ENCODE results near the gene CNN1.

The CNN1 gene

GRCh38 chr19:11538232-11539036, at the start of gene CNN1:
CNN1 (plus strand) TSS chr19:11538851; CDS start chr19:11538928, 77 bp downstream.
- DNase-seq (ENCODE audit: low read depth in 2 of 2) = no peak

DNA sequence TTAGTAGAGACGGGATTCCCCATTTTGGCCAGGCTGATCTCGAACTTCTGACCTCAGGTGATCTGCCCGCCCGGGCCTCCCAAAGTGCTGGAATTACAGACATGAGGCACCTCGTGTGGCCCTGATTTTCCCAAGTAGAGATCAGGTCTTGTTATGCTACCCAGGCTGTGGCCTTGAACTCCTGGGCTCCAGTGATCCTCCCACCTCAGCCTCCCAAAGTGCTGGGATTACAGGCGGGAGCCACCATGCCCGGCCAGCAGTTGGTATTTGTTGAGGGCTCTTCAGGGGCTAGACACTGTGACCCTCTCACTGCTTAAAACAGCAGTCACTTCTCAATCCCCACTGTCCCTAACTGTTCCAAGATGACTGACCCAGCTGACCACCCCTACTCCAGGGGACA, 49.3 kb upstream of the CNN1 start:
- DNase-seq (ENCODE audit: low read depth in 2 of 2) = no peak

- DNase-seq (ENCODE audit: low read depth in 2 of 2) = no peak
These were observed 43.9 kb upstream of the CNN1 start for GRCh38 chr19:11494634-11495285.

DNA sequence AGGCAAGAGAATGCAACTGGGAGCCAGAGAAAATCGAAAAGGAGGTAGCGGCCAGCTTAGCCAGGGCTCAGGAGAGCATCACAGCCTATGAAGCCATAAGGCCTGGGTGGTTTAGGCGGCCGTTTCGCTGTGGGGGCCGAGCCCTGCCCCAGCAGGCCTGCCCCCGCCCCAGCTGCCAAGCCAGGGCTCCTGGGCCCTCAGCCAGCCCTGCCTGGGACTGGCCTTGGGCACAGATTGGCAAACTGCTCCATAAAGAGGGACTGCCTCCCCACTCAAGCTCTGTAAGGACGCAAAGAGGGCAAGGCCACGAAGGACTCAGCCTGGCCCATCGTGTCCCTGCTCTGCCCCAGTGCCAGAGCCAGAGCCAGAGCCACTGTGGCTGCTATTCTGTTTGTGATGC, 43.2 kb upstream of the CNN1 start:
- no peak for DNase-seq (ENCODE audit: low read depth in 2 of 2)

DNA sequence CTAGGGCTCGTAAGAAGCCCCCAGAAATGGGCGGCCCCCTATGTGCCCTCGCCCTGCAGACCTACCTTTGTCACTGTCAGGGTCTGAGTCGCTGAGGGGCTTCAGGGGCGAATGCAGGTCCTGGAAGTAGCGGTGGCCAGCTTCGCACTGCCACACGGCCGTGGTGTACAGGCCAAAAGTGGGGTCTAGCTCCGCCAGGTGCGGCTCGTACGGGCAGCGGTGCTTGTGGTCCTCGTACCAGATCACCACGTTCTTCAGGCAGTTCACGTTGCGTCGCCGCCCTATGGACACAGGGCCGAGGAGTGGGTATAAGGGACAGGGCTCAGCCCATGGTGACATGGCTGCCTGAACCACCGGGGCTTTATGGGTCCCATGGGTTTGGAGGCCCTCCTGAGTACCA, 42.8 kb upstream of the CNN1 start:
- DNase-seq (ENCODE audit: low read depth in 2 of 2) = no peak

GRCh38 chr19:11496391-11497163, 42.1 kb upstream of the CNN1 start:
- DNase-seq (ENCODE audit: low read depth in 2 of 2) = peak; percentile 52 to 61

GRCh38 chr19:11499220-11499726, 39.4 kb upstream of the CNN1 start:
- no peak for DNase-seq (ENCODE audit: low read depth in 2 of 2)

DNA sequence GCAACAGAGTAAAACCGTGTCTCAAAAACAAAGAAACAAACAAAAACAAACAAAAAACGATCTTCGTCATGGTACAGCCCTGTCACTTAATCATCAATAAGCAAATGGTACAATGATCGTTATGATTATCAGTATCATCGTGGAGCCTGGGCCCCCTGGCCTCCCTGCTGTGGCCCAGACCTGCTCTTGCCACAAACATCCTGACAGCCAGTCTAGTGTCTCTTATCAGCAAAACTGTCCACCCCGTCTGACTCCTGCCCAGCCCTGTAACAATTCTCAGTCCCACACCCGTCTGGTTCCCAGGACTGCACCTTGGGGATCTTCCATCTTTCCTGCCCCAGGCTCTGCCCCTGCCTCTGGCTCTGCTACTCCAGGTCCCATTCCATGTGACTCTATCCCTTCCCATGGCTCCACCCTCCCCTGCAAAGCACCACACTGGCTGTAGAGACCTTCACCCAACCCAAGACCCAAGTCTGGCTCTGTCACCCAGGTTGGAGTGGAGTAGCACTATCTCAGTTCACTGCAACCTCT, 38.7 kb upstream of the CNN1 start:
- DNase-seq (ENCODE audit: low read depth in 2 of 2) = no peak

- no peak for DNase-seq (ENCODE audit: low read depth in 2 of 2)
These were observed 34.1 kb upstream of the CNN1 start for GRCh38 chr19:11504502-11505031.

- DNase-seq (ENCODE audit: low read depth in 2 of 2) = peak; percentile 94 to 97
These were observed 33.6 kb upstream of the CNN1 start for GRCh38 chr19:11505032-11505503.

- DNase-seq (ENCODE audit: low read depth in 2 of 2) = peak; percentile 88 to 95
These were observed 33.0 kb upstream of the CNN1 start, which contains the start of gene ZNF653 for GRCh38 chr19:11505504-11506100. ZNF653 (minus strand) TSS chr19:11505839; CDS start chr19:11505786, 53 bp downstream.

- DNase-seq (ENCODE audit: low read depth in 2 of 2) = no peak
These were observed 32.5 kb upstream of the CNN1 start for GRCh38 chr19:11506101-11506555.

GRCh38 chr19:11506967-11507366, 31.7 kb upstream of the CNN1 start:
- DNase-seq (ENCODE audit: low read depth in 2 of 2) = no peak

GRCh38 chr19:11507370-11508078, 31.1 kb upstream of the CNN1 start:
- DNase-seq (ENCODE audit: low read depth in 2 of 2) = no peak

- no peak for DNase-seq (ENCODE audit: low read depth in 2 of 2)
These were observed 28.2 kb upstream of the CNN1 start for GRCh38 chr19:11510444-11510843.

DNA sequence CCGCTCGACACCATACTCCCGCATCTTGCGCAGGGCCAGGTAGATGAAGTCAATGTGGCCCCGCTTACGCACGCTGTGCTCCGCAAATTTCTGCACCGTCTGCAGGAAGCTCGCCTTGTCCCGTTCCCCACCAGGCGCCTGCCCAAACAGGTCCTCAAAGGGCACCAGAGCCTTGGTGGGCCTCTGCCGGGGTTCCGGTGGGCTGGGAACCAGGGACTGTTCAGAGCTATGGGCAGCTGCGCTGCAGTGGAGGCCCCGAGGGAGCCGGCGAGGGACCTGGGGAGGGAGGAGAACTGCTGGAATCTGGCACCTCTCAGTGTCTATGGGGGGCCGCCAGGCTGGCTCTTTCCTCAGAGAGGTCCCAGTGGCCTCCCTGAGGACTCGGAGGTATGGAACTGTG, 24.7 kb upstream of the CNN1 start:
- DNase-seq (ENCODE audit: low read depth in 2 of 2) = no peak

DNA sequence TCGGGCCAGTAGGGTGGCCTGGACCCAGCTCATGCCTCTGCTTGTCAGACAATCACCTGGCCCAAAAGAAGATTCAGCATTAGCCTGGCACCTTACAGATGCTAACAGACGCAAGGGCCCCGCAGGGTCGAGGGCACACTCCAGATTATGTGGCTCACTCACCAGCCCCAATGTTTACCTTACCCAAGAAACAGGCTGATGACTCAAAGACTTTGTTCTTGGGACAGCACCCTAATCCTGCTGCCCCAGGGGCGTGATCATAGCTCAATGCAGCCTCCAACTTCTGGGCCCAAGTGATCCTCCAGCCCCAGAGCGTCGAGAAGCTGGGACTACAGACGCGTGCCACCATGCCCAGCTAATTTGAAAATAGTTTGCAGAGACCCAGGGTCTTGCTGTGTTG, 19.5 kb upstream of the CNN1 start:
- DNase-seq (ENCODE audit: low read depth in 2 of 2) = no peak

DNA sequence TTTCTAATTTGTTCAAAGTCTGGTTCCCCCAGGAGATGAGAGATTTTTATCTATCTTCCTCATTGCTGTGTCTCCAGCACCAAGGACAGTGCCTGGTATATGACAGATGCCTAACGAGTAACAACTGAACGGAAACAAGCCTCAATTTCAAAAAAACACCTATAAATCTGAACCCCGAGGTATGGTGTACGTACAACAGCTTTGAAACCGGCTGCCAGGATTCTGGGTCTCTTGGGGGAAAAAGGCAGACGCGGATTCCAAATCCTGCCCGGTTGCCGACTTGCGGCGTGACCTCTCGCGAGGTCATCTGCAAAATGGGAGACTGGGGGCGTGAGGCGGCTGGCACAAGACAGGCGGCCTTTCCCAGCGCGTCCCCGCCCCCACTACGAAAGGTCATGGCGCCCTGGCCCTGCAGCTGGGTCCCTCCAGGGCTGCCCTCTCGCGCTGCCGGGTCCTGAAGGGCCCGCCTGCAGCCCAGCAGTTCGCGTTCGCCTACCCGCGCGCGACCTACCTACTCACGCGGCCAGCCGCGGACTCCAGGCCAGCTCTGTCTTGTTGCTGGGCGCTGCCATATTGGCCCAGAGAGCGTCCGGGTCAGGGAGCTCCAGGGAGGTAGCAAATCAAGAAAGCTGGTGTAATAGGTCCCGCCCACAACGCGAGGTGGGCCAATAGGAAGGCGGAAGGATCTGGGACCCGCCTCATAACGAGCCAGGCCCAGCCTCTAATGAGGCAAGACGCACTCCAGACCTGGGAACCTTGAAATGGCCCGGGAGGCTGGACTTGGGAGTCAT, 9.9 kb upstream of the CNN1 start, which contains the start of gene ECSIT:
Gene ECSIT, minus strand, starts transcription at position 584 of the 791 bp plus-strand sequence. CDS start 9,964 bp downstream, outside the sequence.
- DNase-seq (ENCODE audit: low read depth in 2 of 2) = peak; percentile 81 to 86

GRCh38 chr19:11530432-11530831, 8.2 kb upstream of the CNN1 start:
- DNase-seq (ENCODE audit: low read depth in 2 of 2) = peak in 1 of 2 donors; percentile 22

All from stimulated activated CD4-positive, alpha-beta T cell treated with anti-CD3 and anti-CD28 coated beads, Interleukin-1b, Interleukin-23, amount 100 ng/mL, for 4 hours (primary cell).